Measurements from ENCODE around the gene PTPRS. TPM values are rescaled to one million over a fixed set of nuclear protein-coding genes. Genes with fewer than 3 reads are reported as not detected.
"Not testable (repeated sequence)": the region's sequence is repeated elsewhere in the genome, so short reads cannot be mapped to it uniquely, and the experiment has no call there.

PTPRS gene
- not detected in 2 replicates for total RNA-seq

DNA sequence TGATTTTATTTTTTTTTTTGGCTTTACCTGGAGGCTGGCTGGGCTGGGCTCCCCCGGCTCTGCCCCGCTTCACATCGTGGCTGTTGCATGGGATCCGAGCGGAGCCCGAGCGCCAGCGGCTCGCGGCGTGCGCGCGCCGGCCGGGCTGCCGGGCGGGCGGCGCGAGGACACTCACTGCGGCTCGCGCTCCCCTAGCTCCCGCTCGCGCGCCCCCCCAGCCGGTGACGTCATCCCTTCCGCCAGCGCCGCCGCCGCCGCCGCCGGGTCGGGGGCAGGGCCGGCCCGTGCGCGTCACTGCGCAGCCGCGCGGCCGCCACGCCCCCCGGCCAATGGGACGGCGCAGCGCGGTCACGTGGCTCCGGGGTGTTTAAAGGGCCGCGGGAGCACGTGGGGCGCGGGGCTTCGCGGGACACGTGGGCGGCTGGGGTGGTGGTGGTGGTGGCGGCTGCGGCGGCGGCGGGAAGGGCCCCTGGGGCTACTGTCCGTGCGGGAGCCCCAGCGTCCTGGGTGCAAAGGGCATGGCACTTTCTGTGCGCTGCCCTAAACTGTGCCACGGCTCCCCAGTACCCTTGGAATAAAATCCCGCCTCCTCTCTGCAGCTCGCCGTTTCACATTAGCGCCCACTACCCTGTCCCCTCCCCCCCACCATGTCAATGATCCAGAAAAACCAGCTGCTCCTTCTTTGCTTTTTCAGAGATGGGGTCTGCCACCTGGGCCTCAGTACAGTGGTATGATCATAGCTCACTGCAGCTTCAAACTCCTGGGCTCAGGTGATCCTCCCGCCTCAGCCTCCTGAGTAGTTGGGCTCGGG lies at the start of gene PTPRS:
Gene PTPRS, minus strand, starts transcription at position 176 of the 811 bp plus-strand sequence. CDS start 54,672 bp downstream, outside the sequence.
- intact Hi-C loops (cut with micrococcal nuclease), result no loop called here

DNA sequence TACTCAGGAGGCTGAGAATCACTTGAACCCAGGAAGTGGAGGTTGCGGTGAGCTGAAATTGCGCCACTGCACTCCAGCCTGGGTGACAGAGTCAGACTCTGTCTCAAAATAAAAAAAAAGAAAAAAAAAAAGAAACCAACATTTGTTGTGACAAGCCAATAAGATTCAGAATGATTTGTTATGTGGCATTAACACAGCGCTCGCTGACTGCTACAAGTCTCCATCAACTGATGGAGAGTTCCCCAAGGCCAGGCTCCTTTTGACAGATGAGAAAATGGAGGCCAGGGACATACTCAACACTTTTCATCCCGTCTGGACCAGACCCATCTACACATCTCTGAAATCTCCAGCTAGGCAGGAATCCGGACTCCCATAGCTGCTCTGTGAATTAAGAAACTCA lies 48.7 kb upstream of the PTPRS start:
- intact Hi-C loops (cut with micrococcal nuclease), result no loop called here

DNA sequence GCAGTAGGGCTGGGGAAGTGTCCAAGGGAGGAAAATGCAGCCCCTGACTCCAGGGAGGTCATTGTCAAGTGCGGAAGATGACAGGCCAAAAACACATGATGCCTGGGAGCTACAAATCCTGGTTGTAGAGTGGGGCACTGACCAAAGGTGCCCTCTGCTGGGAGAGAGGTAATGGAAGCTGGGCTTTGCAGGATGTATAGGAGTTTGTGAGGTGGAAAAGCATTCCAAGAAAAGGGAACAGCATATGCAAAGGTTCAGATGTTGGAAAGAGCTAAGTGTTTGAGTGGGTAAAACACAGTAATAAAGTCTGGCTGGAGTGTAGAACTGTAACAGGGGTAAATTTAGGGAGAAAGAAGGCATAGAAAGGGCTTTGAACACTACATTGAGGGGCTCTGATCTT lies 46.9 kb upstream of the PTPRS start:
- intact Hi-C loops (cut with micrococcal nuclease), result no loop called here

DNA sequence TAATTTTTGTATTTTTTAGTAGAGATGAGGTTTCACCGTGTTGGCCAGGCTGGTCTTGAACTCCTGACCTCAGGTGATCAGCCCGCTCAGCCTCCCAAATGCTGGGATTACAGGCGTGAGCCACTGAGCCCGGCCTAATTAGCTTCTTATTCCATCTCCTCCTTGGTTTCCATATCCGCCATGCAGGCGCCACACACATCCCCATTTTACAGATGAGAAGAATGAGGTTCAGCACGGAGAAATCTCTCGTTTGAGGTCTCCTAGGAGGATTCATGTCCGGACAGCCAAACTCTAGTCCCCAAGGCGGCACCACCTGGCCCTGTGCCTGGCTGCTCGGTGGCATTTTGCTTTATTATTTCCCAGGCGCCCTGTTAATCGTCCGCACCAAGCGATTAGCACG lies 46.2 kb upstream of the PTPRS start:
- intact Hi-C loops (cut with micrococcal nuclease), result no loop called here

DNA sequence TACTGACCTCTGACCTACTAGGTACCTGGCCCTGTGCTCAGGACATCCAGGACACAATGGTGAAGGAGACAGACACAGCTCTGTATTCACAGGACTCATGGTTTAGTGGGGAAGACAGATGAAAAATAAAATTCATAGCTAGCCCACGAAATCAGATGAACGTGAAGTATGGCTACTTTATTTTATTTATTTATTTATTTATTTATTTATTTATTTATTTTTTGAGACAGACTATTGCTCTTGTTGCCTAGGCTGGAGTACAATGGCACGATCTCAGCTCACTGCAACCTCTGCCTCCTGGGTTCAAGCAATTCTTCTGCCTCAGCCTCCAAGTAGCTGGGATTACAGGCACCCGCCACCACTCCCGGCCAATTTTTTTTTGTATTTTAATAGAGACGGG lies 40.6 kb upstream of the PTPRS start:
- intact Hi-C loops (cut with micrococcal nuclease), result not testable (repeated sequence)

DNA sequence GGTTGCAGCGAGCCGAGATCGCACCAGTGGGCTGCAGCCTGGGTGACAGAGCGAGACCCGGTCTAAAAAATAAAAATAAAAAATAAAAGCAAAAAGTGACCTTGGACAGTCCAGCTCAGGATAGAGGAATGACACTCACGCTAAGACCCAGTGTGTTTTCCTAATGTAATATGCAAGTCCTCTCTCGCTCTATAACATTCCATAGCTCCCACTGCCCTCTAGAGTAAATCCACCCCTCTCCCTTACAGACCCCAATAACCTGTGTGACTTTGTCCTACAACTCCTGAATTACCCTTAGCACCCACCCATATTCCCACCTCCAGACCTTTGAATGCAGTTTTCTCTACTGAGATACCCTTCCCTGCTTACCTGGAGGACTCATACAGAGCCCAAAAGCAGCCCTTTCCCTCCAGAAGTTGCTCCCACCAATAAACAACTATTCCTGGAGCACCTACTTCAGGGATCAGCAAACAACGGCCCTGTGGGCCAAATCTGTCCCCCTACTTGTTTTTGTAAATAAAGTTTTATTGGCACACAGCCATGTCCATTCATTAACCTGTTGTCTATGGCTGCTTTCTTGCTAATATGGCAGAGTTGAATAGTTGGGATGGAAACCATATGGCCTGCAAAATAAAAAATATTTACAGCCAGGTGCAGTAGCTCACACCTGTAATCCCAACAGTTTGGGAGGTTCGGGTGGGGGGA lies 39.8 kb upstream of the PTPRS start:
- intact Hi-C loops (cut with micrococcal nuclease), result no loop called here

DNA sequence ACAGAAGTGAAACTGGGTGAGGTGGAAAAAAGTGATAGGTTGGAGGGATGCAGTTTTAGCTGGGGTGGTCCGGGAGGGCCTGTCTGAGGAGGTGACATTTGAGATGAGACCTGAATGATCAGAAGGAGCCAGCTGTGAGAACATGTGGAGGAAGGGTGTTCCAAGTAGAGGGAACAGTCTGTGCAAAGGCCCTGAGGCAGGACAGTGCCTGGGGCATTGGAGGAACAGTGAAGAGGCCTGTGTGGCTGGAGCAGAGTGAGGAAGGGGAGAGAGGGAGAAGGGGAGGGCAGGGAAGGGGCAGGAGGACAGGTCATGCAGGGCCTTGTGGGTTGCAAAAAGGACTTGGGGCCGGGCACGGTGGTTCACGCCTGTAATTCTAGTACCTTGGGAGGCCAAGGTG lies 36.3 kb upstream of the PTPRS start:
- intact Hi-C loops (cut with micrococcal nuclease), result no loop called here

DNA sequence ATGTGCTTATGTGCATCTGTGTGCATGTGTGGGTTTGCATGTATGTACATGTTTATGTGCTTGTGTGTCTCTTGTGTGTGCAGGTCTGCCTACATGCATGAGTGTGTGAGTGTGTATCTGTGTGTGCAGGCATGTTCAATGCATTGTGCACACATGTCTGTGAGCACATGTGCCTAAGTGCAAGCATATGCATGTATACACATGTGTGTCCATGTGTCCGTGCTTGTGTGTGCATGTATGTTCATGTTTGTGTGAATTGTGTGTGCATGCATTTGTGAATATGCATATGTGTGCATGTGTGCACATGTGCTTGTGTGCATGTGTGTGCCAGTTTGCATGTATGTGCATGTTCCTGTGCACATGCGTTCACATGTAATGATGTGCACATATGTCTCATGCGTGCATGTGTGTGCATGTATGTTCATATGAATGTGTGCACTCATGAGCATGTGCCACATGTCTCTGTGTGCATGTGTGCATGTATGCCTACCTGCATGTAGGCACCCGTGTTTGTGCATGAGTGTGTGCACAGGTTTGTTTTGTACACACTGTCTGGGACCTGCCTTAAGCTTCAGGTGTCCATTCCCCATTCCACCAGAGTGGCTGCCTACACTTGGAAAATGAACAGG lies 32.1 kb upstream of the PTPRS start:
- intact Hi-C loops (cut with micrococcal nuclease), result loop anchor here (5.0 kb wide), 1 partner anchor 205 kb away; no protein-coding TSS in a partner anchor

DNA sequence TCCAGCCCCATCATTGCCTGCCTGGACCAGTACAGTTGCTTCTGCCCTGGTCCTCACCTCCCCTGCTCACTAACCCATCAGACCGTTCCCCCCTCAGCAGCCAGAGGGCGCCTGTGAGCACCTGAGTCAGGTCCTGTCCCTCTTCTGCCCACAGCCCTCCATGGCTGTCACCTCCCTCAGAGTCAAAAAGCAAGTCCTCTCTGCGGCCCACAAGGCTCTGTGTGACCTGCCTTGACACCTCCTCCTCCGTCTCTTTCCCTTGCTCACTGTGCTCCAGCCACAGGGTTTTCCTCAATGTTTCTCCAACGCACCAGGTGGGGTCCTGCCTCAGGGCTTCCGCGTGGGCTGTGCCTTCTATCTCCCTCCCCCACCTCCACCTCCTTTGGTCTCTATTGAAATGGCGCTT lies 29.4 kb upstream of the PTPRS start:
- intact Hi-C loops (cut with micrococcal nuclease), result loop anchor here (5.0 kb wide), 1 partner anchor 207 kb away; no protein-coding TSS in a partner anchor

DNA sequence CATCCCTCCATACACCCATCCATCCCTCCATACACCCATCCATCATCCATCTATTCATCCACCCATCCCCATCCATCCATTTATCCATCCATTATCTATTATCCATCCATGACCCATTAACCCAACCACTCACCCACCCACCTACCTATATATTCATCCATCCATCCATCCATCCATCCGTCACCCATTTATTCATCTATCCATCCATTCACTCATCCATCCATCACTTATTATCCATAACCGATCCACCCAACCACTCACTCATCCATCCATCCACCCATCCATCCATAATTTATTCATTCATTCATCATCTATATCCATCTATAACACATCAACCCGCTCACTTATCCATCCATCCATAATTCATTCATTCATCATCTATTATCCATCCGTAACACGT lies 28.7 kb upstream of the PTPRS start:
- intact Hi-C loops (cut with micrococcal nuclease), result no loop called here

DNA sequence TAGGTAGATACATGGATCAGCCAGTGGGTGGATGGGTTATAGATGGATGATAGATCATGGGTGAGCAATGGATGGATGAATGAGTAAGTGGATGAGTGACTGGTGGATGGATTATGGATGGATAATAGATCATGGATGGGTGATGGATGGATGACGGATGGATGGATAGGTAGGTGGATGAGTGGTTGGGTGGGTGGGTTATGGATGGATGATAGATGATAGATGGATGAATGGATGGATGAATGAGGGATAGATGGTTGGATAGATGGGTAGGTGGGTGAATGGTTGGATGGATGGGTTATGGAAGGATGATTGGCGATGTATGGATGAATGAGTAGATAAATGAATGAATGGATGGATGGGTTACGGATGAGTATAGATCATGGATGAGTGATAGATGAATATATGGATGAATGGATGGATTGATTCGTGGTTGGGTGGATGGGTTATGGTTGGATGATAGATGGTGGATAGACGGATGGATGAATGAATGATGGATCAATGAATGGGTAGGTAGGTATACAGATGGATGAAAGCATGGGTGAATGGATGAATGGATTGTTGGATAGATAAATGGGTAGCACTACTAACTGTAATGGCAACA lies 27.0 kb upstream of the PTPRS start:
- intact Hi-C loops (cut with micrococcal nuclease), result no loop called here

DNA sequence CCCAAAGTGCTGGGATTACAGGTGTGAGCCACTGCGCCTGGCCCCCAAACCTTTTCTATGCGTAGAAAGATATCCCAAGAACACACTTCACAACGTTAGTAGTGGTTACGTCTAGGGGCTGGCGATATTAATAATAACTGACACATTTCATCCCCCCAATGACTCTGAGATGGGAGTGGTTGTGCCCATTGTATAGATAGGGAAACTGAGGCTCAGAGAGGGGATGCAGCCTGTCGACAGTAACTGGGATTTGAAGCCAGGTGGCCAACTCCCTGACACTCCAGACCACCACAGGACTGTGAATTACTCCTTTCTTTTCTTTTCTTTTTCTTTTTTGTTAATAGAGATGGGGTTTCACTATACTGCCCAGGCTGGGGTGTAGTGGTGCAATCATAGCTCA lies 25.3 kb upstream of the PTPRS start:
- intact Hi-C loops (cut with micrococcal nuclease), result no loop called here

DNA sequence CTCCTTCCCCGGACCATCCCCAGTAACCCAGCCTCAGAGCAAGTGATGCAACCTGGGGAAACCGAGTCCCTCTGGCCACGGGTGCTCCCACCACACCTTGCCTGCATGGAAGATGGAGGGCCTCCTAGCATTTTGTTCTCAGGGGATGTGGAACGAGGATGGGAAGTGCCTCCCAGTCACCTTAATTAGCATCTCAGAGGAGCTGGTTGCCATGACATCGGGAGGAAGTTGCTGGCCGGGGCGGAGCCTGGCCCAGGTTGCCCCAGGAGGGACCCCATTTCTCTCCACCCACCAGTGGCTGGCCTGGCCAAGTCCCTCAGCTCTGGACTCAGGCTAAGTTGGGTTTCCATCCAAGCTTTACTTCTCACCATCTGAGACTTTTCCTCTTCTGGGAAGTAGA lies 24.1 kb upstream of the PTPRS start:
- intact Hi-C loops (cut with micrococcal nuclease), result no loop called here

DNA sequence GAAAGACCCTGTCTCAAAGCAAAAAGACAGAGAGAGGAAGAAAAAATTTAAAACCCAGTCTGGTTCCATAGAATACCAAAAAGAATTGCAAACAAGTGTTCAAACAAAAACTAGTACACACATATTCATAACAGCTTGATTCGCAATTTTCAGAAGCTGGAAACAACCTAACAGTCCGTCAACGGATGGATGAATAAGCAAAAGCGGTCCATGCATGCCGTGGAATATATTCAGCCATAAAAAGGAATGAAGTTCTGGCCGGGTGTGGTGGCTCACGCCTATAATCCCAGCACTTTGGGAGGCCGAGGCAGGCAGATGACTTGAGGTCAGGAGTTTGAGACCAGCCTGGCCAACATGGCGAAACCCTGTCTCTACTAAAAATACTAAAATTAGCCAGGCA lies 21.2 kb upstream of the PTPRS start:
- intact Hi-C loops (cut with micrococcal nuclease), result not testable (repeated sequence)

DNA sequence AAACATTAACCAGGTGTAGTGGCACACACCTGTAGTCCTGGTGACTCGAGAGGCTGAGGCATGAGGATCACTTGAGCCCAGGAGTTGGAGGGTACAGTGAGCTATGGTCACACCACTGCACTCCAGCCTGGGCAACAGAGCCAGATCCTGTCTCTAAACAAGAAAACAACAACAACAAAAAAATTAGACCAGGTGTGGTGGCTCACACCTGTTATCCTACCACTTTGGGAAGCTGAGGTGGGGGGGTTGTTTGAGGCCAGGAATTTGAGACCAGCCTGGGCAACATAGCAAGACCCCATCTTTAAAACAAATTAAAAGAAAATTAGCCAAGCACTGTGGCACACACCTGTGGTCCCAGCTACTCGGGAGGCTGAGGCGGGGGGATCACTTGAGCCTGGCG lies 20.8 kb upstream of the PTPRS start:
- intact Hi-C loops (cut with micrococcal nuclease), result no loop called here

DNA sequence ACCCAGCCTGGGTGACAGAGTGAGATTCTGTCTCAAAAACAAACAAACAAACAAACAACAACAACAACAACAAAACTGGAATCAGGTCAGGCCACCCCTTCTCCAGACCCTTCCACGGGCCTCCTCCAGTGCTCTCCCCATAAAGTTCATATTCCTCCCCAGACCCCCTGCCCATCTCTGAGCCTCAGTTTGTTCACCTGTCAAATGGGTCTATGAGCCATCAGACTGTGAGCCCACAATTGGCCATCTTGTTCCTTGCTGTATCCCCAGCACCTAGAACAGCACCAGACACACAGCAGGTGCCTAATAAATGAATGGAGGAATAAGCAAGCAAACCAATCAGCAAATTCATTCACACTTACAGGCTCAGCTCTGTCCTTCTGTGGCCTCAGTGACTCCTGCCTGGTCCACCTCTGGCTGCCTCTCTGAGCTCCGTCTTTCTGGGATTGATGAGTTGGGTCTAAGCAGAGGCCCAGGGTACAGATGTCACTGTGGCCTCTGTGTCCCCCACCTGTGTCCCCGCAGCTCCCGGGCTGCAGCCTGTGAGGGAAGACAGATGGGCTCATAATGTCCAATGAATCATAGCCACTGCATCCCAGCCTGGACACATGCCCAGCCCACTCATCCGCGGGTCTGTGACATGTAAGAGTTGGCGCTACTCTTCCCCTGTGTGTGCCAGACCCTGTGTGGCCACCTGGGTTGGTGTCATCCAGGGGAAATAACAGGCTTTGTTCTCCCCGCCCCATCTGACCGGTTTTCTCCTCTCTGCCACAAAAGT lies 19.6 kb upstream of the PTPRS start:
- intact Hi-C loops (cut with micrococcal nuclease), result no loop called here

DNA sequence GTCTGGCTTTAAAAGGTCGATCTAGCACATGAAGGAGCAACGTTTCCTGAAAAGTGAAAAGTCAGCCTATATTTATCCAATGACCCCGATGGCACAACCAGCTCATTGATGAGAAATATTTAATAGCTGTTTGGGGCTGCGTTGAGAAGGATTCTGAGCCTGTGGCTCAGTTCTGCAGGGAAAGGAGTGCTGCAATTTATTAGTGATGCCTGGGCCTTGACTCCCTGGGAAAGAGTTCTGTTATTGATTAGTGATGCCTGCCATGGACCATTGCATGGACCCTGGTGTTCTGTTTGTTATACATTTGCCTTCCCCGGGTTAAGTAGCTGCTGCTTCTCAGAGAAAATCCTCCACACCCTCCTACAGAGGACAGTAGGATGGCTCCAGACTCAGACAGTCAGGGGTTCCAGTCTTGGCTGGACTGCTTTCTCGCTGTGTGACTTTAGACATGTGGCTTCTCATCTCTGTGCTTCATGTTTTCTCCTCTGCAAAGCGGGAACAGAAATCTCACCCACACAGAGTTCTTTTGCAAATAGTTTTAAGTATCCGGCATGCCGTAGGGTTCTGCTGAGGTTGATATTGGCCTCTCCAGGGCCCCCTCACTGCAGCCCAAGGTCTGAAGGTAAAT lies 17.7 kb upstream of the PTPRS start:
- intact Hi-C loops (cut with micrococcal nuclease), result no loop called here

DNA sequence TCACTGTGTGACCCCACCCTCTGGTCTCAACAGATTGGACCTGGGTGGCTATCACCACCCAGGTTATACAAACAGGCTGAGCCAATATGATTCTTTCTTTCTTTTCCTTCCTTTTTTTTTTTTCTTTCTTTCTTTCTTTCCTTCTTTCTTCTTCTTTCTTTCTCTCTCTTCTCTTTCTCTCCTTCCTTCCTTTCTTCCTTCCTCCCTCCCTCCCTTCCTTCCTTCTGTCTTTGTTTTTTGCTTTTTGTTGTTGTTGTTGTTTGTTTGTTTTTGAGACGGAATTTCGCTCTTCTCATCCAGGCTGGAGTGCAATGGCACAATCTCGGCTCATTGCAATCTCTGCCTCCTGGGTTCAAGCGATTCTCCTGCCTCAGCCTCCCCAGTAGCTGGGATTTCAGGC lies 17.0 kb upstream of the PTPRS start:
- intact Hi-C loops (cut with micrococcal nuclease), result no loop called here

DNA sequence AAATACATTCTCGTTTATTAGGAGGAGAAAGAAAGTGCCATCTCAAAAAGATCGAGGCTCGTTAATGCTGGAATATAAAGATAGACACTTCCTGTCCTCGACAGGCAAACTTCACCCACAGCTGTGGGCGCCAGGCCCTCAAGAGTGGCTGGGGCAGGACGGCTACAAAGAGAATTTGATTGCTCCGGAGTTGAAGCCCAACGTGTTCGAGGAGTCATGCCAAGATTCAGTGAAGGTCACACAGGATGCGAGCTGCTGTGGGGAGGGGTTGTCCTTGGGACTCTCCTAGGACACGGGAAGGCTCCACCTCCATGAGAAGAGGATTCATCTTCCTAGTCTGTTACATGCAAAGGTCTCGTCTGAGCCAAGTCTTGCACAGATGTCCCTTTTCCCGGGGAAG lies 16.3 kb upstream of the PTPRS start:
- intact Hi-C loops (cut with micrococcal nuclease), result no loop called here

DNA sequence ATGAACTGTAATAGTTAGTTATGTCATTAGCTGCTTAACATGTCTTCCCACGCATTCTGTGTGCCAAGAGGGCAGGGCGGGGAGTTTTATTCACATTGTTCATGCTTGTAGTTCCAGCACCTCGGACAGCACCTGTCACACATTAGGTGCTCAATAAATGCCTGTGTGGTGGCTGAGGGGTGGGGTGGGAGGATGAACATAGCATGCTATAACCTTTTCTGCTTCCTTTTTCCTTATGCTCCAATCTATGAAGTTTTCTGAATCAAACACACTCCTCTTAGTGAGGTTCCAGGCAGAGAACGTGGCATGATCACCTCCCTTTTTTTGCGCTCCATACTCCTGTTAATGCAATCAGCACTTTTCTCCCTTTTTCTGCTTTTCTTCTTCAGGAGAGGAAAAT lies 15.8 kb upstream of the PTPRS start:
- intact Hi-C loops (cut with micrococcal nuclease), result no loop called here

DNA sequence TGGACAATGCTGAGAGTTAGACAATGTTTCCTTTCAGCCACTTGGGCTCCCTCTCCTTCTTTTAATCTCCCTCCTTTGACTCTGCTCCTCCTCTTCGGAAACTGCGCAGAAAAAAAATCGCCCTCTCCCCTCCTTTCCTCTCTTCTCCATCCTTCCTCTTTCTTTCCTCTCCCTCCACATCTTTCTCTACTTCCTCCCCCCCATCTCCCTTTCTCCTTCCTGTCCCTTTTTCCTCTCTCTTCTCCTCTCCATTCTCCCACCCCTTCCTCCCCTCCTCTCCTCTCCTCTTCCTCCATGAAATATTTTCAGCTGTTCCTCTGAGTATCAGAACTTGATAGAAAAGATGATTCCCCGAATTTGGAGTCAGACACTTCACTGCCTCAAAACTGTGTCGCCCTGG lies 15.1 kb upstream of the PTPRS start:
- intact Hi-C loops (cut with micrococcal nuclease), result no loop called here
